Measurements from ENCODE around the gene RAB11FIP3. TPM values are rescaled to one million over a fixed set of nuclear protein-coding genes. Genes with fewer than 3 reads are reported as not detected.

The RAB11FIP3 gene
- total RNA-seq, 1 experiment from 2014 or later, result 37.1 TPM

- Histone ChIP-seq H2BK5ac (ENCODE audit: insufficient read length, low read length) (no peak overlapping the region), H2AK5ac (ENCODE audit: insufficient read length, low read length) (no peak overlapping the region), H3K27me3 (ENCODE audit: insufficient read depth, low read length) (no peaks in the 10 kb centered on the region), H2BK15ac (ENCODE audit: low read depth, low read length) (no peak overlapping the region), H3K4ac (ENCODE audit: low read depth, low read length) (no peak overlapping the region), H4K91ac (ENCODE audit: insufficient read length, low read depth, low read length) (no peak overlapping the region), H4K20me1 (ENCODE audit: control insufficient read depth, insufficient read depth, insufficient read length) (no peaks in the 10 kb centered on the region), H2AFZ (ENCODE audit: low read length) (no peak overlapping the region), H4K8ac (replicated peaks; ENCODE audit: insufficient read length, low read depth, low read length) (no peak overlapping the region), H2BK120ac (ENCODE audit: low read depth, low read length, poor library complexity, severe bottlenecking) (no peak overlapping the region), H3K9me3 (ENCODE audit: control insufficient read depth, low read depth, low read length) (no peaks in the 10 kb centered on the region), H2BK12ac (ENCODE audit: insufficient read length, low read depth, low read length) (no peak overlapping the region), H3K27ac (ENCODE audit: insufficient read length, low read depth, low read length) (no peak overlapping the region), H3K18ac (ENCODE audit: insufficient read length, low read depth, low read length) (no peak overlapping the region), H3K79me1 (ENCODE audit: insufficient read depth, low read depth, low read length, poor library complexity, severe bottlenecking) (no peaks in the 10 kb centered on the region), H3T11ph (ENCODE audit: low read length) (no peak overlapping the region), H3K9ac (ENCODE audit: extremely low read depth, insufficient read length, low read length) (no peak overlapping the region), H3K4me2 (ENCODE audit: insufficient read depth, insufficient read length, low read length) (no peak overlapping the region), H3K4me1 (ENCODE audit: insufficient read depth, low read length) (no peaks in the 10 kb centered on the region), H3K79me2 (ENCODE audit: insufficient read depth, low read length) (no peaks in the 10 kb centered on the region), H3K14ac (ENCODE audit: insufficient read depth, low read length) (no peak overlapping the region), H3K56ac (ENCODE audit: insufficient read length, low read depth, low read length) (no peak overlapping the region), H3K23me2 (ENCODE audit: insufficient read length, low read depth, low read length, poor library complexity, severe bottlenecking) (no peaks in the 10 kb centered on the region), H3K23ac (ENCODE audit: insufficient read length, low read depth, low read length) (no peak overlapping the region), H4K5ac (ENCODE audit: insufficient read length, low read depth, low read length) (no peak overlapping the region), H2BK20ac (ENCODE audit: low read depth, low read length, poor library complexity, severe bottlenecking) (no peak overlapping the region)
- no peaks in the 10 kb centered on the region for H3K9me3 Mint-ChIP-seq
- H3K27ac Mint-ChIP-seq, result 0 out of 7 replicates have a peak overlapping the region, but pooled peaks of 1 of the 3 experiments have one; percentile 55
- H3K4me1 Mint-ChIP-seq, result peaks cover 0 to 5% of the 10 kb centered on the region in 2 experiments; a peak in 2 of 4 replicates
- H3K27me3 Mint-ChIP-seq (ENCODE audit: low read depth), result no peaks in the 10 kb centered on the region; the same call in 1 of the 2 replicates
- H3K36me3 Mint-ChIP-seq (ENCODE audit: insufficient read depth in 1 of 3, low read depth in 3 of 3), result peaks cover 5 to 24% (median 22%) of the 10 kb centered on the region in 3 experiments; a peak in 6 of 7 replicates
- no peak for DNase-seq
- no peak for TF ChIP-seq CTCF (conservative IDR thresholded peaks at IDR 0.05)
- H3K4me3 Mint-ChIP-seq, result no peak overlapping the region
- WGBS (ENCODE audit: extremely low coverage, insufficient read length, low lambda C conversion rate), result no CpG with 5 or more reads among the region's 9 CpGs
Observed at GRCh38 chr16:518858-519257, 93.4 kb downstream of the RAB11FIP3 start.
